OCI-LY3 (cell line): ENCODE data around the gene MLF2.
A peak's percentile ranks its signal among the peaks of the same experiment; 100 is the strongest.

Experiments used
- H2AFZ ChIP-seq: fragments of 200-600, 300-600 bp; shearing (Covaris generic); 2 replicates; pipeline ENCODE4 v1.6.0; 2014; ENCODE audit warnings: antibody characterized with exemption, low read depth, low read length
- H3K27ac ChIP-seq: fragments of 200-600, 300-600 bp; sonication (generic); 2 replicates; pipeline ENCODE4 v1.5.1; 2014; ENCODE audit warnings: mild to moderate bottlenecking, low read length, moderate library complexity, mixed read lengths
- H3K27me3 ChIP-seq: fragments of 200-600, 300-600 bp; sonication (generic); 2 replicates; pipeline ENCODE4 v1.6.1; 2014; ENCODE audit warnings: low read depth, low read length, mixed read lengths
- H3K36me3 ChIP-seq: fragments of 200-600, 300-600 bp; sonication (generic); replicated peaks from 2 replicates; pipeline ENCODE3; 2014; ENCODE audit warnings: low read depth, low read length, mixed read lengths
- H3K4me1 ChIP-seq: fragments of 300-600, 200-600 bp; sonication (generic); 2 replicates; pipeline ENCODE4 v1.6.1; 2014; ENCODE audit warnings: low read length, mixed read lengths
- H3K4me2 ChIP-seq: fragments of 200-600, 300-600 bp; sonication (generic); 2 replicates; pipeline ENCODE4 v1.6.1; 2014; ENCODE audit warnings: low read length, mixed read lengths
- H3K4me3 ChIP-seq: fragments of 300-600, 200-600 bp; sonication (generic); 2 replicates; pipeline ENCODE4 v1.5.1; 2014; ENCODE audit warnings: antibody characterized with exemption, mild to moderate bottlenecking, low read length, moderate library complexity
- H3K79me2 ChIP-seq: fragments of 300-600, 200-600 bp; shearing (Covaris generic); 2 replicates; pipeline ENCODE4 v1.6.1; 2014; ENCODE audit warnings: mild to moderate bottlenecking, low read length, mixed read lengths
- H3K9ac ChIP-seq: fragments of 300-600, 200-600 bp; shearing (Covaris generic); 2 replicates; pipeline ENCODE4 v1.6.0; 2014; ENCODE audit warnings: mild to moderate bottlenecking, low read length, moderate library complexity
- H3K9me3 ChIP-seq: fragments of 200-600, 300-600 bp; shearing (Covaris generic); 2 replicates; pipeline ENCODE4 v1.6.1; 2014; ENCODE audit warnings: low read length, mixed read lengths; ENCODE audit not compliant: insufficient read depth
- H4K20me1 ChIP-seq: fragments of 200-600, 300-600 bp; sonication (generic); 2 replicates; pipeline ENCODE4 v1.6.1; 2016; ENCODE audit warnings: low read length, mixed read lengths; ENCODE audit not compliant: insufficient read depth
- CTCF ChIP-seq: fragments of 200-600, 300-600 bp; sonication (generic); IDR thresholded peaks from 2 replicates; pipeline ENCODE4 v1.5.1; 2014; ENCODE audit warnings: antibody characterized with exemption, low read length, low read depth
- EZH2phosphoT487 ChIP-seq: fragments of 200-600 bp; shearing (Covaris generic); IDR thresholded peaks from 2 replicates; pipeline ENCODE4 v1.6.1; 2018; ENCODE audit warnings: antibody characterized with exemption, mixed run types, low read depth

Gene MLF2

GRCh38 chr12:6777386-6777785 is 24.4 kb upstream of the MLF2 start:
- Histone ChIP-seq H3K9ac (no peak overlapping the region), H3K79me2 (no peaks in the 10 kb centered on the region), H3K27ac (no peak overlapping the region), H3K36me3 (no peaks in the 10 kb centered on the region), H3K9me3 (no peaks in the 10 kb centered on the region), H3K4me3 (no peak overlapping the region), H2AFZ (no peak overlapping the region), H3K27me3 (peaks cover 30% of the 10 kb centered on the region), H3K4me2 (no peak overlapping the region), H3K4me1 (peaks cover 37% of the 10 kb centered on the region), H4K20me1 (no peaks in the 10 kb centered on the region)
- TF ChIP-seq EZH2phosphoT487 (no peak), CTCF (no peak)

- Histone ChIP-seq H3K36me3 (no peaks in the 10 kb centered on the region), H3K79me2 (no peaks in the 10 kb centered on the region), H3K27ac (no peak overlapping the region), H3K27me3 (peaks cover 38% of the 10 kb centered on the region), H3K4me3 (peak overlapping the region; percentile 12; the same call in 1 of the 2 replicates), H3K4me1 (peaks cover 56% of the 10 kb centered on the region), H2AFZ (no peak overlapping the region), H3K4me2 (peak overlapping the region; percentile 65), H4K20me1 (no peaks in the 10 kb centered on the region), H3K9me3 (no peaks in the 10 kb centered on the region), H3K9ac (no peak overlapping the region)
- TF ChIP-seq EZH2phosphoT487 (no peak), CTCF (no peak)
Observed at GRCh38 chr12:6775185-6776174, 22.5 kb upstream of the MLF2 start.

- peaks cover 43% of the 10 kb centered on the region for H3K27me3 ChIP-seq
- H3K9me3 ChIP-seq, result no peaks in the 10 kb centered on the region
- no peak overlapping the region for H2AFZ ChIP-seq
- no peak overlapping the region for H3K4me3 ChIP-seq
- H4K20me1 ChIP-seq, result no peaks in the 10 kb centered on the region
- no peak overlapping the region for H3K27ac ChIP-seq
- peaks cover 56% of the 10 kb centered on the region for H3K4me1 ChIP-seq
- H3K4me2 ChIP-seq, result no peak overlapping the region
- TF ChIP-seq EZH2phosphoT487 (no peak), CTCF (no peak)
- no peaks in the 10 kb centered on the region for H3K79me2 ChIP-seq
- no peaks in the 10 kb centered on the region for H3K36me3 ChIP-seq
- H3K9ac ChIP-seq, result no peak overlapping the region
Observed at GRCh38 chr12:6774499-6775062, 21.6 kb upstream of the MLF2 start.

- Histone ChIP-seq H3K27me3 (peaks cover 51% of the 10 kb centered on the region), H3K4me1 (peaks cover 56% of the 10 kb centered on the region), H3K9me3 (no peaks in the 10 kb centered on the region), H3K27ac (no peak overlapping the region), H2AFZ (no peak overlapping the region), H3K9ac (no peak overlapping the region), H3K79me2 (no peaks in the 10 kb centered on the region), H3K4me2 (no peak overlapping the region), H4K20me1 (no peaks in the 10 kb centered on the region), H3K4me3 (no peak overlapping the region), H3K36me3 (no peaks in the 10 kb centered on the region)
- TF ChIP-seq EZH2phosphoT487, result no peak
Observed at GRCh38 chr12:6773590-6774351, 20.8 kb upstream of the MLF2 start.
